Natural killer cell treated with Interleukin-12 subunit alpha and Interleukin-12 subunit beta and Interleukin-15 and Interleukin-18, amount 100 ng/mL, for 72 hours (primary cell): Measurements from ENCODE around the gene RBPJL. TPM values are rescaled to one million over a fixed set of nuclear protein-coding genes. Genes with fewer than 3 reads are reported as not detected.

Experiments used
- ATAC-seq, 2 donors: fragments of 150-1000 bp; cut with Tn5 transposase in 1 of 2; sonication (Bioruptor Pico), chemical (Tn5 transposase) in 1 of 2; 2 replicates each; pipeline ENCODE4 v1.10.0; 2021
- DNase-seq: peaks from one replicate; pipeline ENCODE4 v3.0.0; 2022; ENCODE audit warnings: low spot score
- H3K27ac Mint-ChIP-seq, 2 donors: 1 replicate in 1 of 2; 2 replicates in 1 of 2; pipeline ENCODE4 v1.8.0; 2022; ENCODE audit warnings: mixed read lengths in 2 of 2, mild to moderate bottlenecking in 1 of 2, moderate library complexity in 1 of 2
- H3K27me3 Mint-ChIP-seq, 2 donors: 1 replicate in 1 of 2; 2 replicates in 1 of 2; pipeline ENCODE4 v1.8.0; 2022; ENCODE audit warnings: mixed read lengths in 2 of 2
- H3K36me3 Mint-ChIP-seq: one replicate; pipeline ENCODE4 v1.8.0; 2022; ENCODE audit warnings: mixed read lengths
- H3K4me1 Mint-ChIP-seq, 2 donors: 1 replicate in 1 of 2; 2 replicates in 1 of 2; pipeline ENCODE4 v1.8.0; 2022; ENCODE audit warnings: low read depth in 2 of 2, mixed read lengths in 2 of 2, mild to moderate bottlenecking in 1 of 2
- H3K4me3 Mint-ChIP-seq: one replicate; pipeline ENCODE4 v1.8.0; 2022; ENCODE audit warnings: mixed read lengths
- H3K9me3 Mint-ChIP-seq: 2 replicates; pipeline ENCODE4 v1.8.0; 2022; ENCODE audit warnings: mixed read lengths
- total RNA-seq, 2 donors: library from RNA; stranded (reverse); gene quantifications; one replicate each; pipeline ENCODE4 v1.2.3, GENCODE V29; 2022

RBPJL gene
- total RNA-seq = not detected

- peaks cover 35 to 44% of the 10 kb centered on the region in 2 donors for H3K27me3 Mint-ChIP-seq
- no peak for DNase-seq
These were observed at the start of gene RBPJL for GRCh38 chr20:45306431-45306982. RBPJL (plus strand) TSS chr20:45306840; CDS start chr20:45306923, 83 bp downstream.

GRCh38 chr20:45257161-45257560 is 49.5 kb upstream of the RBPJL start:
- Mint-ChIP-seq H3K9me3 (no peaks in the 10 kb centered on the region), H3K27ac (no peak overlapping the region), H3K36me3 (no peaks in the 10 kb centered on the region), H3K4me1 (peaks cover 13 to 16% of the 10 kb centered on the region in 2 donors), H3K4me3 (no peak overlapping the region), H3K27me3 (peaks cover 32 to 41% of the 10 kb centered on the region in 2 donors)
- no peak for ATAC-seq
- DNase-seq = no peak

More at GRCh38 chr20:45306431-45306982, at the start of gene RBPJL:
- no peaks in the 10 kb centered on the region for H3K36me3 Mint-ChIP-seq
- H3K4me3 Mint-ChIP-seq = no peak within 1 kb of the TSS
- H3K9me3 Mint-ChIP-seq = no peaks in the 10 kb centered on the region
- peaks cover 11 to 19% of the 10 kb centered on the region in 2 donors for H3K4me1 Mint-ChIP-seq
- peak in 1 of 2 donors; percentile 57 for ATAC-seq
- H3K27ac Mint-ChIP-seq = no peak within 1 kb of the TSS

GRCh38 chr20:45257711-45258110 is 48.9 kb upstream of the RBPJL start:
- Mint-ChIP-seq H3K36me3 (no peaks in the 10 kb centered on the region), H3K9me3 (no peaks in the 10 kb centered on the region), H3K4me1 (peaks cover 12 to 16% of the 10 kb centered on the region in 2 donors), H3K27ac (no peak overlapping the region), H3K4me3 (no peak overlapping the region), H3K27me3 (peaks cover 29 to 42% of the 10 kb centered on the region in 2 donors)
- ATAC-seq (no peak), DNase-seq (no peak)

GRCh38 chr20:45258259-45258658 is 48.4 kb upstream of the RBPJL start:
- ATAC-seq (no peak), DNase-seq (no peak)
- no peaks in the 10 kb centered on the region for H3K9me3 Mint-ChIP-seq
- H3K36me3 Mint-ChIP-seq = no peaks in the 10 kb centered on the region
- H3K27me3 Mint-ChIP-seq = peaks cover 32 to 47% of the 10 kb centered on the region in 2 donors
- no peak overlapping the region for H3K27ac Mint-ChIP-seq
- H3K4me3 Mint-ChIP-seq = no peak overlapping the region
- peaks cover 12 to 16% of the 10 kb centered on the region in 2 donors for H3K4me1 Mint-ChIP-seq

- ATAC-seq = no peak
- H3K36me3 Mint-ChIP-seq = no peaks in the 10 kb centered on the region
- H3K27ac Mint-ChIP-seq = no peak overlapping the region
- DNase-seq = no peak
- peaks cover 12 to 15% of the 10 kb centered on the region in 2 donors for H3K4me1 Mint-ChIP-seq
- no peaks in the 10 kb centered on the region for H3K9me3 Mint-ChIP-seq
- H3K27me3 Mint-ChIP-seq = peaks cover 28 to 44% of the 10 kb centered on the region in 2 donors
- H3K4me3 Mint-ChIP-seq = no peak overlapping the region
These were observed 48.0 kb upstream of the RBPJL start for GRCh38 chr20:45258664-45259063.

- H3K4me1 Mint-ChIP-seq = no peaks in the 10 kb centered on the region
- H3K4me3 Mint-ChIP-seq = no peak overlapping the region
- DNase-seq (no peak), ATAC-seq (no peak)
- H3K9me3 Mint-ChIP-seq = no peaks in the 10 kb centered on the region
- H3K36me3 Mint-ChIP-seq = no peaks in the 10 kb centered on the region
- peaks cover 37 to 58% of the 10 kb centered on the region in 2 donors for H3K27me3 Mint-ChIP-seq
- no peak overlapping the region for H3K27ac Mint-ChIP-seq
These were observed 42.9 kb upstream of the RBPJL start for GRCh38 chr20:45263556-45264266.

- ATAC-seq = no peak
- peaks cover 37 to 53% of the 10 kb centered on the region in 2 donors for H3K27me3 Mint-ChIP-seq
- H3K4me3 Mint-ChIP-seq = no peak overlapping the region
- no peaks in the 10 kb centered on the region for H3K9me3 Mint-ChIP-seq
- no peak for DNase-seq
- no peaks in the 10 kb centered on the region for H3K36me3 Mint-ChIP-seq
- no peak overlapping the region for H3K27ac Mint-ChIP-seq
- no peaks in the 10 kb centered on the region for H3K4me1 Mint-ChIP-seq
These were observed 39.7 kb upstream of the RBPJL start for GRCh38 chr20:45266977-45267376.

GRCh38 chr20:45268531-45268930 is 38.1 kb upstream of the RBPJL start:
- no peaks in the 10 kb centered on the region for H3K4me1 Mint-ChIP-seq
- no peaks in the 10 kb centered on the region for H3K9me3 Mint-ChIP-seq
- H3K36me3 Mint-ChIP-seq = no peaks in the 10 kb centered on the region
- DNase-seq (no peak), ATAC-seq (no peak)
- no peak overlapping the region for H3K27ac Mint-ChIP-seq
- H3K27me3 Mint-ChIP-seq = peaks cover 41 to 54% of the 10 kb centered on the region in 2 donors
- H3K4me3 Mint-ChIP-seq = no peak overlapping the region

- Mint-ChIP-seq H3K4me1 (no peaks in the 10 kb centered on the region), H3K4me3 (no peak overlapping the region), H3K27ac (no peak overlapping the region), H3K27me3 (peaks cover 44 to 54% of the 10 kb centered on the region in 2 donors), H3K36me3 (no peaks in the 10 kb centered on the region), H3K9me3 (no peaks in the 10 kb centered on the region)
- DNase-seq (no peak), ATAC-seq (no peak)
These were observed 37.6 kb upstream of the RBPJL start for GRCh38 chr20:45269056-45269455.

- H3K27me3 Mint-ChIP-seq = peaks cover 40 to 54% of the 10 kb centered on the region in 2 donors
These were observed 36.8 kb upstream of the RBPJL start for GRCh38 chr20:45269754-45270270.

GRCh38 chr20:45275338-45275737 is 31.3 kb upstream of the RBPJL start:
- Mint-ChIP-seq H3K27ac (no peak overlapping the region), H3K4me3 (no peak overlapping the region), H3K36me3 (no peaks in the 10 kb centered on the region), H3K27me3 (peaks cover 45 to 84% of the 10 kb centered on the region in 2 donors), H3K9me3 (no peaks in the 10 kb centered on the region), H3K4me1 (no peaks in the 10 kb centered on the region)
- ATAC-seq (no peak), DNase-seq (no peak)

More at GRCh38 chr20:45269754-45270270, 36.8 kb upstream of the RBPJL start:
- ATAC-seq = no peak
- Mint-ChIP-seq H3K27ac (no peak overlapping the region), H3K4me1 (no peaks in the 10 kb centered on the region), H3K9me3 (no peaks in the 10 kb centered on the region), H3K36me3 (no peaks in the 10 kb centered on the region), H3K4me3 (no peak overlapping the region)
- no peak for DNase-seq

GRCh38 chr20:45279992-45280391 is 26.6 kb upstream of the RBPJL start:
- H3K27me3 Mint-ChIP-seq = peaks cover 33 to 67% of the 10 kb centered on the region in 2 donors
- no peaks in the 10 kb centered on the region for H3K36me3 Mint-ChIP-seq
- H3K4me3 Mint-ChIP-seq = no peak overlapping the region
- no peaks in the 10 kb centered on the region for H3K4me1 Mint-ChIP-seq
- ATAC-seq = no peak
- no peak for DNase-seq
- no peaks in the 10 kb centered on the region for H3K9me3 Mint-ChIP-seq
- H3K27ac Mint-ChIP-seq = no peak overlapping the region

- H3K4me1 Mint-ChIP-seq = no peaks in the 10 kb centered on the region
- DNase-seq = no peak
- ATAC-seq = peak in 1 of 2 donors; percentile 41
- H3K27me3 Mint-ChIP-seq = peaks cover 27 to 57% of the 10 kb centered on the region in 2 donors
- no peaks in the 10 kb centered on the region for H3K36me3 Mint-ChIP-seq
- H3K27ac Mint-ChIP-seq = no peak overlapping the region
- H3K9me3 Mint-ChIP-seq = no peaks in the 10 kb centered on the region
- H3K4me3 Mint-ChIP-seq = no peak overlapping the region
These were observed 23.7 kb upstream of the RBPJL start for GRCh38 chr20:45282700-45283550.
